Measurements from ENCODE around the gene FYTTD1.
"Not testable (repeated sequence)": the region's sequence is repeated elsewhere in the genome, so short reads cannot be mapped to it uniquely, and the experiment has no call there.

FYTTD1 gene, protein sequence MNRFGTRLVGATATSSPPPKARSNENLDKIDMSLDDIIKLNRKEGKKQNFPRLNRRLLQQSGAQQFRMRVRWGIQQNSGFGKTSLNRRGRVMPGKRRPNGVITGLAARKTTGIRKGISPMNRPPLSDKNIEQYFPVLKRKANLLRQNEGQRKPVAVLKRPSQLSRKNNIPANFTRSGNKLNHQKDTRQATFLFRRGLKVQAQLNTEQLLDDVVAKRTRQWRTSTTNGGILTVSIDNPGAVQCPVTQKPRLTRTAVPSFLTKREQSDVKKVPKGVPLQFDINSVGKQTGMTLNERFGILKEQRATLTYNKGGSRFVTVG

GRCh38 chr3:197749601-197750395, at the start of gene FYTTD1:
TSS of gene FYTTD1 (plus strand) at chr3:197749883. CDS start at chr3:197749972, 89 bp downstream.
- peak; percentile 94 for DNase-seq

DNA sequence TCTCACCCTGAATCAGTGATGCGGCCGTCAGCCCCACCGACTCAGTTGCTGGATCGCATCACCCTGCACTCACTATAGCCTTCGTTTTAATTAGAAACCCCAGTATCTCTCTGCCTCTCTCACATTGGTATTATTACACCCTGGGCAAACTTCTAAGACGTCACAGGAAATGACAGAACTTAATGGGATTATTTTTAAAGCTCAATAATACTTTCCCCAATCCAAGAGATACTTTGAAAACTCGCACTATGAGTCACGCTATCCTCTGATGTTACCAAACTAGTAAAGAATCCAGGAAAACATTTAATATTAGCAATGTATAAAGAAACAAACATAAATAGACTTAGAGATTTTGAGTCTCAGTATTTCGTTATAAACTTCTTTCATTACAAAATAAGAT, 49.6 kb upstream of the FYTTD1 start:
- no peak for DNase-seq

DNA sequence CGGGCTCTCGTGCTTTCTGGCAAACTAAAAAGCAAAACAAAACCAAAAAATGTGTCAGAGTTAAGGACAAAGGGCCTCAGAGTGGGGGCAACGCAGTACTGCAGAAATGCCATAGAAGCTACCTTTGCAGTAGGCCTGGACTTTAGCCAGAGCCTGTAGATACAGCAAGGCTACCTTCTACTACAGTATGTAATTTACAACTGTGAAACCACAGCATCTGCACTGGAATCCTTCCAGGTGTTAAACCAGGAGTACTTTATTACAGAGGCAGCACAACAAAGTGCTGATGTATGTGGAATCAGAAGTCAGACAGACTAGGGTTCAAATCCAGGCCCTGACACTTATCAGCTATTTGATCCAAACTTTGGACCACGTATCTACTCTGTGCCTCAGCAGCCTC, 47.8 kb upstream of the FYTTD1 start:
- no peak for DNase-seq

GRCh38 chr3:197706658-197707057, 43.0 kb upstream of the FYTTD1 start:
- no peak for DNase-seq

DNA sequence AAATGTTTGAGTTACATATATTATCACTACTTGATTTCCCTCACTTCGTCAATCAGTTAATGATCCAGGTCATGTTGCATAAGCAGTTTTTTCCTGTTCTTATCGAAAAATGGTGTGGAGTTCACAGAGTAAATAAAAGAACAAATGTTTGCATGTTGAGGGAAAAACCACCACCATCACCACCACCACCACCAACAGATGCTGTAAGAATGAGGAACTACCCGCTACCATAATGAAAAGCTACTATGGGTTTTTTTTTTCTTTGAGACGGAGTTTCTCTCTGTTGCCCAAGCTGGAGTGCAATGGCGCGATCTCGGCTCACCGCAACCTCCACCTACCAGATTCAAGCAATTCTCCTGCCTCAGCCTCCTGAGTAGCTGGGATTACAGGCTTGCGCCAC, 40.5 kb upstream of the FYTTD1 start:
- DNase-seq = no peak

DNA sequence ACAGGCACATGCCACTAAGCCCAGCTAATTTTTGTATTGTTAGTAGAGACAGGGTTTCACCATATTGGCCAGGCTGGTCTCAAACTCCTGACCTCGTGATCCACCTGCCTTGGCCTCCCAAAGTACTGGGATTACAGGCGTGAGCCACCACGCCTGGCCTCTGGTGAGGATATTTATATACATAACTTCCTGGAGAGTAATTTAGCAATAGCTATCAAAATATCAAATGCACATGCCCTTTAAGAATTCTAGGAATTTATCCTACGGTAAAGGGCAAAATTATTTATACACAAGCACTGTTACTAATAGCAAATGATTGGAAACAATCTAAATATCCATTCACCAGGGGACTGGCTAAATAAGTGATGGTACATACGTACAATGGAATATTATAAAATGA, 38.7 kb upstream of the FYTTD1 start:
- DNase-seq = not testable (repeated sequence)

GRCh38 chr3:197711973-197712707, 37.5 kb upstream of the FYTTD1 start:
- peak; percentile 82 for DNase-seq

- peak; percentile 7 for DNase-seq
Observed at GRCh38 chr3:197713477-197713822, 36.2 kb upstream of the FYTTD1 start.

DNA sequence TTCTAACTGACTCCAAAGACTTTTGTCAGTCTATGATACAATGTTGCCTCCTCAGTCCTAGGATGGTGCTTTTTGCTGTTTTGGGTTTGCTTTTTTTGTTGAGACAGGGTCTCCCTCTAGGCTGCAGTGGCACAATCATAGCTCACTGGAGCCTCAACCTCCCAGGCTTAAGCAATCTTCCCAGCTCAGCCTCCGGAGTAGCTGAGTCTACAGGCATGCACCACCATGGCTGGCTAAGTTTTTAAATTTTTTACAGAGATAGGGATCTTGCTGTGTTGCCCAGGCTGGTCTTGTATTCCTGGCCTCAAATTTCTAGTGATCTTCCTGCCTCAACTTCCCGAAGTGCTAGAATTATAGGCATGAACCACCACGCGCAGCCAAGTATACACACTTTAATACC, 35.4 kb upstream of the FYTTD1 start:
- DNase-seq = no peak

DNA sequence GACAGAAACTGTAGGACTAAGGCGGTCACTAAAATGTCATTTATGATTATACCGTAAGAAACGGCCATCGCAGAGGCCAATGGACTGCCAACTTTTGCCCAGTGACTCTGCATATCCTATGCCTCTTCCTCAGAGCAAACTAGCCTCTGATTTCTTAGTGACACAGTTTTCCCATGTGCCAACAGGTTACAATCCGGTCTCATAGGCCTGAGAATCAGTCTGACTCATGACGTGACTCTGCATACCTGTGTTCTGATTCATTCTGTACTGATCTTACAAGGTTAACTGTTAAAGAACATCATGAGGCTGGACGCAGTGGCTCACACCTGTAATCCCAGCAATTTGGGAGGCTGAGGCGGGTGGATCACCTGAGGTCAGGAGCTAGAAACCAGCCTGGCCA, 30.8 kb upstream of the FYTTD1 start:
- no peak for DNase-seq

GRCh38 chr3:197720694-197721093, 29.0 kb upstream of the FYTTD1 start:
- no peak for DNase-seq

DNA sequence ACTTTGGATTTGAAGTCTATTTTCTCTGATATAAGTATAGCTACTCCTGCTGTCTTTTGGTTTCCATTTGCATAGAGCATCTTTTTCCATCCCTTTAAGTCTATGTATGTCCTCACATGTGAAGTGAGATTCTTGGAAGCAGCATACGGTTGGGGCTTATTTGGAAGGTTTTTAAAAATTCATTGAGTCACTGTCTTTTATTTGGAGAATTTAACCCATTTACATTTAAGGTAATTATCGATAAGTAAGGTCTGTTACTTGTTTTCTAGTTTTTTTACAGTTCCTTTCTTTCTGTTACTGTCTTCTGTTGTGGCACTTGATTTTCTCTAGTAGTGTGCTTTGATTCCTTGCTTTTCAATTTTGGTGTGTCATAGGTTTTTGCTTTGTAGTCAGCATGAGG, 26.9 kb upstream of the FYTTD1 start:
- DNase-seq = no peak

DNA sequence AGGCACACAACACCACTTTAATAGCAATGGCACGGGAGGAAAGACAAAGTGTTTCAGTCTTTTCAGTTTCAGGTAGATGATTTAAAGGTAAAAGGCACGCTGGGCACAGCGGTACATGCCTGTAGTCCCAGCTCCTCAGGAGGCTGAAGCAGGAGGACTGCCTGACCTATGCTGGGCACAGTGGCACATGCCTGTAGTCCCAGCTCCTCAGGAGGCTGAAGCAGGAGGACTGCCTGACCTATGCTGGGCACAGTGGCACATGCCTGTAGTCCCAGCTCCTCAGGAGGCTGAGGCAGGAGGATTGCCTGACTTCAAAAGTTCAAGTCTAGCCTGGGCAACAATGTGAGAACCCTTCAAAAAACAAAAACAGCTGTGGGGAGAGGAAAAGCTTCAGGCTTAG, 21.8 kb upstream of the FYTTD1 start:
- not testable (repeated sequence) for DNase-seq

DNA sequence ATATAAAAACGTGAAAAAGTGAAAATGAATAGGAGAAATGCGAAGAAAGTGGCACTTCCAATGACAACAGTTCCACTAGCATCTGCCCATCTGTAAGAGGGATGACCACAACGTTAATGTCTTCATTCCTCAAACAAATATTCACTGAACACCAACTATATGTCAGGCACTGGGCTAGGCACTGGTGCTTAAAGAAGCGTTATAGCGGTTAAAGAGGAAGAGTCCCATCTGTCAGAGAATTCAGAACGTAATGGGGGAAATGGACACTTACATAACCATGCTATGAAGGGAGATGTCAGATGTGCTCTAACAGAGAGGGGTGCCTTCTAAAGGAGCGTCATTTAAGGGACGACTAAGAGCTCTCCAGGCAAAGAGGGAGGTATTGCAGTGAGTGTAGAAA, 21.2 kb upstream of the FYTTD1 start:
- DNase-seq = no peak

GRCh38 chr3:197730200-197730599, 19.5 kb upstream of the FYTTD1 start:
- no peak for DNase-seq

DNA sequence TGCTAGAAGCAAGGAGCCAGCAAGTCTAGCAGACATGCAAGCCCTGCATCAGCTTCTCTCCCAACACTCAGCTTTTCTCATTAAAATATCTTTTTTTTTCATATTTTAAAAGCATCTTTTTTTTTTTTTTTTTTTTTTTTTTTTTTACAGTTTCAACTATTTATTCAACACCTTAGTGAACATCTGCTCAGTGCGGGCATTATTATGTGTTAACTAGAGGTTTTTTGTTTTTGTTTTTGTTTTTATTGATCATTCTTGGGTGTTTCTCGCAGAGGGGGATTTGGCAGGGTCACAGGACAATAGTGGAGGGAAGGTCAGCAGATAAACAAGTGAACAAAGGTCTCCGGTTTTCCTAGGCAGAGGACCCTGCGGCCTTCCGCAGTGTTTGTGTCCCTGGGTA, 18.9 kb upstream of the FYTTD1 start:
- DNase-seq = not testable (repeated sequence)

DNA sequence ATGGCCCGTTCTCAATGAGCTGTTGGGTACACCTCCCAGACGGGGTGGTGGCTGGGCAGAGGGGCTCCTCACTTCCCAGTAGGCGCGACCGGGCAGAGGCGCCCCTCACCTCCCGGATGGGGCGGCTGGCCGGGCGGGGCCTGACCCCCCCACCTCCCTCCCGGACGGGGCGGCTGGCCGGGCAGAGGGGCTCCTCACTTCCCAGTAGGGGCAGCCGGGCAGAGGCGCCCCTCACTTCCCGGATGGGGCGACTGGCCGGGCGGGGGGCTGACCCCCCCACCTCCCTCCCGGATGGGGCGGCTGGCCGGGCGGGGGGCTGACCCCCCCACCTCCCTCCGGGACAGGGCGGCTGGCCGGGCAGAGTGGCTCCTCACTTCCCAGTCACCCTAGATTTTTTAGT, 18.2 kb upstream of the FYTTD1 start:
- not testable (repeated sequence) for DNase-seq

- no peak for DNase-seq
Observed at GRCh38 chr3:197733042-197733441, 16.6 kb upstream of the FYTTD1 start.

DNA sequence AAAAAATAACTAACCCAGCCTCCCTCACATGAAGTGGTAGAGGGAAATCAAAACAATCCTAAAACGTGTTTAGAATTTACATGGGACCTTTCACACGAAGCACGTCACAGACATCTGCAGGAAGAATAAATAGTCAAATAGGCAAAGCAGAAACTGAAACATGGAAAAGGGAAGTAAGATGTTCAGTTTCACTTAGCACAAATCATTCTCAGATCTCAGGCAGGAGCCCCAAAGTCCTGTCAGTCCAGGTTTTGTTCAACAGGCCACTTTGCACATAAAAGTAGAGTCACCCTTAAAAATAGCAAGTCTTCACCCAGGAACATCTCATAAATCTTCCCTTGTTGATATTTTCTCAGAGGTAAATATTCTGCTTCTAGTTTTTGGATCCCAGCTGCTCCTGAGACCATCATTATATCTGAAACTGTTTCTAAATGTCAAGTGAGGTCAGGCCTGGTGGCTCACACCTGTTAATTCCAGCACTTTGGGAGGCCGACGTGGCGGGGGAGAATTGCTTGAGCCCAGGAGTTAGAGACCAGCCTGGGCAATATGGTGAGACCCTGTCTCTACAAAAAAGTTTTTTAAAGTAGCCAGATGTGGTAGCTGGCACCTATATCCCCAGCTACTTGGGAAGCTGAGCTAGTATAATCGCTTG, 14.9 kb upstream of the FYTTD1 start:
- DNase-seq = no peak

GRCh38 chr3:197736010-197736490, 13.6 kb upstream of the FYTTD1 start:
- peak; percentile 8 for DNase-seq

DNA sequence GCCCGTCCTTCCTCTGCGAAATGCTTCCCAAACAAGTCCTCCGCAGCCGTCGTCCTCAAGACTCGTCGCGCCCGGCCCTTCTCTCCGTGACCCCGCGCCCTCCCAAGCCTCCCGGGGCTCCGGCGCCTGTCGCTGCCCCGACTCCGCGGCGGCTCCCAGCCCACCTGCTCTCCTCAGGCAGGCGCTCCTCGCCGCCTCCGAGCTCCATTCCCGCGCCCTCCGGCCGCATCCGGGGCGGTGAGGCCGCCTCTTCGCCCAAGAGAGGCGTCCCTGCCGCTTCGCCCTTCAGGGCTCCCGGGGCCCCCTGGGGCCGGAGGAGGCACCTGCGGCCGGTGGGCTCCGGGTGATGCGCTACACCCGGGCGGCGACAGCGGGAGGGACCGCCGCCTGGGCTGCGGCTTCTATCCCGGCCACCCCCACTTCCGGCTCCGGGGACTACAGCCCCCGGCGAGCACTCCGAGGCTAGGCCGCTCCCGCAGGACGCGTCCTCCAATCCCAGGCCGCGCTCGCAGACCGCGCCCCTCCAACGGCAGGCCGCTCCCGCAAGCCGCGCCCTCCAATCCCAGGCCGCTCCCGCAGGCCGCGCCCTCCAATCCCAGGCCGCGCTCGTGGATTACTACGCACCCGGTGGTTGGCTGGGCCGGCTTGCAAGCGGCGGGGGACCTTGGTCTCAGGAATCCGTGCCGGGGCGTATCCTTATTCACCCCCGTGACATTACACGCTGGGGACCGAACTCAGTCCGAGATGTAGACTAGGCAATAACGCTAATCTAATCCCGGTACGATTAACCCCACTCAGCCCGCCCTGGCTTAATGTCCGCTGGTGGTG, 13.0 kb upstream of the FYTTD1 start, which contains the start of gene RUBCN:
TSS of gene RUBCN (minus strand) at position 414 of the 828 bp plus-strand sequence. CDS start at position 229, 185 bp downstream.
- peak; percentile 98 for DNase-seq

GRCh38 chr3:197737319-197737649, 12.4 kb upstream of the FYTTD1 start:
- no peak for DNase-seq

All from midbrain (tissue), 1 donor.